PFSK-1 (cell line): ENCODE data around the gene APLN.

Experiments
- FOXP2 ChIP-seq: optimal IDR thresholded peaks from 2 replicates; pipeline ENCODE3; 2011; ENCODE audit warnings: borderline replicate concordance, control low read depth, inconsistent platforms; ENCODE audit not compliant: insufficient read depth; ENCODE audit errors: extremely low read length, extremely low read depth
- POLR2AphosphoS5 ChIP-seq: IDR thresholded peaks from 2 replicates; pipeline ENCODE4 v1.6.1; 2012; ENCODE audit warnings: low read depth, mild to moderate bottlenecking, control low read depth, low read length, moderate library complexity
- REST ChIP-seq, 2 experiments: IDR thresholded peaks; 2 replicates each; pipeline versions ENCODE4 v1.6.1 to v1.8.0; 2011 to 2012; ENCODE audit warnings: low read depth in 2 of 2, low read length in 2 of 2, control low read depth in 1 of 2, inconsistent platforms in 1 of 2, mild to moderate bottlenecking in 1 of 2, moderate library complexity in 1 of 2; ENCODE audit not compliant: insufficient read depth in 1 of 2
- SIN3A ChIP-seq: IDR thresholded peaks from 2 replicates; pipeline ENCODE4 v1.6.1; 2012; ENCODE audit warnings: mild to moderate bottlenecking, low read length, moderate library complexity, borderline replicate concordance; ENCODE audit not compliant: insufficient read depth
- TAF1 ChIP-seq: IDR thresholded peaks from 2 replicates; pipeline ENCODE4 v1.6.1; 2012; ENCODE audit warnings: low read length, control low read depth, borderline replicate concordance; ENCODE audit not compliant: insufficient read depth

The APLN gene

GRCh38 chrX:129634541-129634940 lies 20.2 kb downstream of the APLN start:
- TF ChIP-seq REST (IDR thresholded peaks at IDR 0.05; ENCODE audit: insufficient read depth in 1 of 2, low read depth in 2 of 2, low read length in 2 of 2) (no peak), POLR2AphosphoS5 (no peak), FOXP2 (no peak), TAF1 (no peak), SIN3A (no peak)

- TF ChIP-seq FOXP2 = no peak
- TF ChIP-seq TAF1 = no peak
- TF ChIP-seq POLR2AphosphoS5 = no peak
- no peak for TF ChIP-seq REST (IDR thresholded peaks at IDR 0.05; ENCODE audit: insufficient read depth in 1 of 2, low read depth in 2 of 2, low read length in 2 of 2)
- TF ChIP-seq SIN3A = no peak
Observed at GRCh38 chrX:129632443-129632842, 22.3 kb downstream of the APLN start.

DNA sequence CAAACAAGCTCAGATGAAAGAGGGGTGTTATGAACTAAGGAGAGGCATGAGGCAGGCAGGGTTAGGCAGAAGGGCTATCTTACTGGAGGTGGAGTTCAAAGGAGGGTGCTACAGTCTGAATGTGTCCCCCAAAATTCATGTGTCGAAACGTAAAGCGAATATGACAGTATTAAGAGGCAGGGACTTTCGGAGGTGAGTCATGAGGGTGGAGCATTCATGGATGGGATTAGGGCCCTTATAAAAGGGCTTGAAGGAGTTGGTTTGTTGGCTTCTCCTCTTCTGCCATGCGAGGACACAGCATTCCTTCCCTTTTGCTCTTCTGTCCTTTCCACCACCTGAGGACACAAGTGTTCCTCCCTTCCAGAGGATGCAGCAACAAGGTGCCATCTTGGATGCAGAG lies 22.9 kb downstream of the APLN start:
- TF ChIP-seq POLR2AphosphoS5 (no peak), TAF1 (no peak), REST (IDR thresholded peaks at IDR 0.05; ENCODE audit: insufficient read depth in 1 of 2, low read depth in 2 of 2, low read length in 2 of 2) (no peak), FOXP2 (no peak), SIN3A (no peak)

- TF ChIP-seq REST (IDR thresholded peaks at IDR 0.05; ENCODE audit: insufficient read depth in 1 of 2, low read depth in 2 of 2, low read length in 2 of 2) (no peak), POLR2AphosphoS5 (no peak), SIN3A (no peak), FOXP2 (no peak), TAF1 (no peak)
Observed at GRCh38 chrX:129629837-129630236, 24.9 kb downstream of the APLN start.

- no peak for TF ChIP-seq REST (IDR thresholded peaks at IDR 0.05; ENCODE audit: insufficient read depth in 1 of 2, low read depth in 2 of 2, low read length in 2 of 2)
- no peak for TF ChIP-seq TAF1
- no peak for TF ChIP-seq SIN3A
Observed at GRCh38 chrX:129626026-129626425, 28.7 kb downstream of the APLN start.
